Activated naive CD8-positive, alpha-beta T cell (primary cell): Measurements from ENCODE around the gene UBE2O.

ENCODE experiments used
- H3K27ac Mint-ChIP-seq: one replicate; pipeline ENCODE4 v1.8.0; 2021; ENCODE audit warnings: mixed read lengths
- H3K27me3 Mint-ChIP-seq: one replicate; pipeline ENCODE4 v1.8.0; 2021; ENCODE audit warnings: mixed read lengths
- H3K36me3 Mint-ChIP-seq: one replicate; pipeline ENCODE4 v1.8.0; 2021; ENCODE audit warnings: mixed read lengths
- H3K4me1 Mint-ChIP-seq: one replicate; pipeline ENCODE4 v1.8.0; 2021; ENCODE audit warnings: low read depth, mixed read lengths
- H3K4me3 Mint-ChIP-seq: one replicate; pipeline ENCODE4 v1.8.0; 2021; ENCODE audit warnings: mild to moderate bottlenecking, mixed read lengths
- H3K9me3 Mint-ChIP-seq: one replicate; pipeline ENCODE4 v1.8.0; 2021; ENCODE audit warnings: low read depth, mixed read lengths

UBE2O gene

DNA sequence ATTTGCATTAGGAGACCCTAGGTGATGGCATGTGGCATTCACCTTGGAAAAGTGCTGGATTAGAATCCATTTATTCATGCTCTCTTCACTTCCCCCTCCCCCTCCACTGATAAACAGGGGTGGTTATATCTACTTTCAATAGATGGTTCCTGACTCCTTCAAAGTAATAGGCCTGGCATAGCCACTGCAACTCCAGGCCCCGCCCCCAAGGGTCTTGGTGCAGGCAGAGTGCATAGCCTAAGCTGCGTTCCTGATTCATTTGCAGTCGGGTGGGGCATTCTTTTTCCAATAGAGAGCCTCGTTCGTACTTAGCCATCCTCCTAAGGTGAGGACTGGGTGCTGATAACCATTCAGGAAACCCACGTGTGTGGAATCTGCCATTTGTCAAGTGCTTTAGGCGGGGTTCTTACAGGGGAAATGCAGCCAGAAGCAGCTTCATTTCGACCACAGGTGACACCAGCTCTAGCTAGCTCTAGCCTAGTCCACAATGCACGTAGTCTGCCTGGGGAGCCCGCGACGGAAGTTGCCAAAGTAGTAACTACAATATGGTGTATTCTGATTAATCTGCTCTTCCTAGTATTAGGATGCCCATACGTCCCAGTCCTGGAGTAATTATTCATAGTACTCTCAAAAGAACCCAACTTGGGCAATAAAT lies 11.1 kb downstream of the UBE2O start:
- Mint-ChIP-seq H3K27me3 (no peaks in the 10 kb centered on the region), H3K4me3 (no peak overlapping the region), H3K27ac (peak overlapping the region; percentile 10), H3K9me3 (no peaks in the 10 kb centered on the region), H3K4me1 (peaks cover 54% of the 10 kb centered on the region), H3K36me3 (peaks cover 6% of the 10 kb centered on the region)

DNA sequence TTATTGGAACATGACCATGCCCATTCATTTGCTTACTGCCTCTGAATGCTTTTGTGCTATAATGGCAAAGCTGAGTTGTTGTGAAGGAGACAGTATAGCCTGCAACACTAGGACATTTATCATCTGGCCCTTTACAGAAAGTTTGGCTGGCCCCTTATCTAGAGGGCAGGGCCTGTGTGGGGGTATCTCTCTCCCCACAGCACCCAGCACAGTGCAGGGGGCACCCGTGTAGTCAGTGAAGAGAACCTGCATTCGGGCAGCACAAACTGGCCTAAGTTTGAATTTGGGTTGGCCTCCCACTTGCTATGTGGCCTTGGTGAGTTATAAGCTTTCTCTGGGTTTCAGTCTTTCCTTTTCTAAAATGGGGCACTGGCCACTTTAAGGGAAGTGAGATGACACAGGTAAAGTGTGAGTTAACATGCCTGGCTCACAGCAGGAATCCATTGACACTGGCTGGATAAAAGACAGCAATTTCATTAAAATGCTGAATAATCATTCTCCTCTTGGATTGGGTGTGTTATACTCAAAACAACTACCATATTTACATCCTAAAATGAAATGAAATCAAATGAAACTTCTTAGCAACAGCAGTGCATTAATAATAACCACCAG lies 12.1 kb downstream of the UBE2O start:
- H3K27ac Mint-ChIP-seq, result no peak overlapping the region
- peaks cover 6% of the 10 kb centered on the region for H3K36me3 Mint-ChIP-seq
- no peak overlapping the region for H3K4me3 Mint-ChIP-seq
- no peaks in the 10 kb centered on the region for H3K27me3 Mint-ChIP-seq
- H3K9me3 Mint-ChIP-seq, result no peaks in the 10 kb centered on the region
- peaks cover 49% of the 10 kb centered on the region for H3K4me1 Mint-ChIP-seq

DNA sequence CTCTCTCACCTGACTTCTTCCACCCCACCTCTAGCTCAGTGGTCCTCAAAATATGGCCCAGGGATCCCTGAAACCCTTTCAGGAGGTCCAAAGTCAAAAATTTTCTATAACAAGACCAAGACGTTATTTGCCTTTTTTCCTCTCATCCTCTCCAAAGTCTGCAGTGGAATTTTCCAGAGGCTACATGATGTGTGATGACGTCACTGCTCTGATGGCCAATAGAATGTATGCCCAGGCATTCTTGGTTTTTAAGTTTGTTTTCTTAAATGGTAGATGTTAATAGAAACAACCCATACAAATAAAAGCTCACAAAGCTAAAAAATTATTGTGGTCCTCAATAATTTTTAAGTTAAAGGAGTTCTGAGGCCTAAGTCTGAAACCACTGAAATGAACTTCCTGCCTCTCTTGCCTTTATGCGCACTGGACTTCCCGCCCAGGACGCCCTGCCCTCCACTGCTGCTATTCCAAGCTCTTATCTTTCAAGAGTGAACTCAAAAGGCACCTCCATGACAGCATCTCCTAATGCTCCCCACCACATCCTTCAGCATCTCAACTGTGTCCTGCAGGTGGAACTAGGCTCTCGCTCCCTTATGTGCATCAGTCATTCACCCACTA lies 13.5 kb downstream of the UBE2O start:
- Mint-ChIP-seq H3K36me3 (peaks cover 8% of the 10 kb centered on the region), H3K27me3 (no peaks in the 10 kb centered on the region), H3K4me3 (no peak overlapping the region), H3K4me1 (peaks cover 39% of the 10 kb centered on the region), H3K27ac (no peak overlapping the region), H3K9me3 (no peaks in the 10 kb centered on the region)

DNA sequence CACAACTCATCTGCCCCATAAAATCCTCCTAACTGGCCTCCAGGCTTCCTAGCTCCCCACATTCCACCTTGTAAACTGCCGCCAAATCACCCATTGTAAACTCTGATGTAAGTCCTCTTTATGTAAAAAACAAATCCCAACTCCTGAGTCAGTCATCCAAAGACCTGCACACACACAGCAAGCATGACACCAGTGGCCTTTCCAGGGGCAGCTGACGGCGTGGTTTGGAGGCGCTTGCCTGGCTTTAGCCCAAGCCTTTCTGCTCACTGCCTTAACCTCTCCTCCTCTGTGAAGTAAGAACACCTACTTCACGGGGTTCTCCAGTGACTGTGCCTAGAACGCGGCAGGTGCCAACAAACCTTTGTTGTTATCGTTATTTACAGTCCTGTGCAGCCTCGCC lies 14.0 kb downstream of the UBE2O start:
- H3K27me3 Mint-ChIP-seq, result no peaks in the 10 kb centered on the region
- H3K27ac Mint-ChIP-seq, result no peak overlapping the region
- peaks cover 10% of the 10 kb centered on the region for H3K36me3 Mint-ChIP-seq
- no peak overlapping the region for H3K4me3 Mint-ChIP-seq
- H3K9me3 Mint-ChIP-seq, result no peaks in the 10 kb centered on the region
- peaks cover 41% of the 10 kb centered on the region for H3K4me1 Mint-ChIP-seq

DNA sequence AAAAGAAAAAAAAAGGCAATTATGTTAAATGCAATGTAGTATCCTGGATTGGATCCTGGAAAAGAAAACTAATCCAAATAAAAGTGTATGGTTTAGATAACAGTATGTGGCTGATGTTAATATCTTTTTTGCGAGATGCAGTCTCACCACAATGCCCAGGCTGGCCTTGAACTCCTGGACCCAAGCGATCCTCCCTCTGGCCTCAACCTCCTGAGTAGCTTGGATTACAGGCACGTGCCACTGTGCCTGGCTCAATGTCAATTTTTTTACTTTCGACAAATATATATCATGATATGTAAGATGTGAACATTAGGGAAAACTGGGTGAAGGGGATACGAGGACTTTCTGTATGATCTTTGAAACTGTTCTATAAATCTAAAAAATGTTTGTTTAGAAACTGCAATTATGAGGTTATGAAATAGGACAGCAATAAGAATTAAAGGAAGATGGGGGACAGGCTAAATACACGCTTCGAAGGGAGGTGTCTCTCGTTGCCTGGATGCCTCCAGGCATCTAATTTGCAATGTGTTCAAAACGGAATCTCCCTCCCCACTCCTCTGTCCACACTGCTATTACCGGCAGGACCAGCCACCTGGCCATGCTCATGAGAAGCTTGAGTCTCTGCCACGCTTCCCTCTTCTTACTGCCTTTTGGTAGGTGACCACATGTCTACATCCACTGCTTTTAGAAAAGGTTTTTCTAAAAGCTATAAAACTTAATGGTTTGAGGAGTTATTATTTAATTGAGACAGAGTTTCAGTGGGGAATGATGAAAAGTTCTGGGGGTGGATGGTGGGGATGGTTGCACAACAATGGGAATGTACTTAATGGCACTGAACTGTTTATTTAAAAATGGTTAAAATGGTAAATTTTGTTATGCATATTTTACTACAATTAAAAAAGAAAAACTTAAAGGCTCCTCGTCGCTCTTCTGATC lies 15.2 kb downstream of the UBE2O start:
- Mint-ChIP-seq H3K4me3 (no peak overlapping the region), H3K4me1 (peaks cover 39% of the 10 kb centered on the region), H3K9me3 (no peaks in the 10 kb centered on the region), H3K36me3 (peaks cover 8% of the 10 kb centered on the region), H3K27ac (no peak overlapping the region), H3K27me3 (no peaks in the 10 kb centered on the region)

DNA sequence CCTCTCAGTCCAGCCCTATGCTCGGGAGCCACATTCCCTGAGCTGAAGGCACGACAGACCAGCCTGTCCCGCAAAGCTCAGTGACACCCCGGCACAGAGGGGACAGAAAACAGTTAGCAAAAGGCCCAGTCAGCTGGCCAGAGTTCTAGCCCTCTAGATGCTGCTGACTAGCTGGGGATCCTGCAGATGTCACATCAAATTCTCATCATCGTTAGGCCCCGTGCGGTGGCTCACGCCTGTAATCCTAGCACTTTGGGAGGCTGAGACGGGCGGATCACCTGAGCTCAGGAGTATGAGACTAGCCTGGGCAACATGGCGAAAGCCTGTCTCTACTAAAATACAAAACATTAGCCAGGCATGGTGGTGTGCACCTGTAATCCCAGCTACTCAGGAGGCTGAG lies 17.2 kb downstream of the UBE2O start:
- Mint-ChIP-seq H3K27ac (no peak overlapping the region), H3K4me3 (no peak overlapping the region), H3K36me3 (peaks cover 6% of the 10 kb centered on the region), H3K27me3 (no peaks in the 10 kb centered on the region), H3K9me3 (no peaks in the 10 kb centered on the region), H3K4me1 (peaks cover 31% of the 10 kb centered on the region)

DNA sequence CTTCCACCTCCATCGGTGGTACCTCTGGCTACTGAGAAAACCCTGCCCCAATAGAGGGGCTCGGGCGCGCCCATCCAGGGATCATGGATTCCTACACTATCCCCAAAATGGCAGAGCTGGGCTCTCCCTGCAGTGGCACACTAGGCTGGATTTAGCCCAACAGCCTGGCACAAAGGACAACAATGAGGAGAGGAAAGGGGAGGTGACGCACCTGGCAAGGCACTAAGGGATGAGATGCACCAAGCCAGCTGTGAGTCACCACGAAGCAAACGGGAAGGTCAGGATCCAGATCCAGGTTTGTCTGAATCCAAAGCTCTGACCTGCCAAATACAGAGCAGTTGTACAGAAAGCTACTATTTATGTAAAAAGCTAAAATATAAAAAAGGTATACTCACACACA lies 18.1 kb downstream of the UBE2O start:
- Mint-ChIP-seq H3K4me3 (no peak overlapping the region), H3K27me3 (no peaks in the 10 kb centered on the region), H3K36me3 (peaks cover 6% of the 10 kb centered on the region)

DNA sequence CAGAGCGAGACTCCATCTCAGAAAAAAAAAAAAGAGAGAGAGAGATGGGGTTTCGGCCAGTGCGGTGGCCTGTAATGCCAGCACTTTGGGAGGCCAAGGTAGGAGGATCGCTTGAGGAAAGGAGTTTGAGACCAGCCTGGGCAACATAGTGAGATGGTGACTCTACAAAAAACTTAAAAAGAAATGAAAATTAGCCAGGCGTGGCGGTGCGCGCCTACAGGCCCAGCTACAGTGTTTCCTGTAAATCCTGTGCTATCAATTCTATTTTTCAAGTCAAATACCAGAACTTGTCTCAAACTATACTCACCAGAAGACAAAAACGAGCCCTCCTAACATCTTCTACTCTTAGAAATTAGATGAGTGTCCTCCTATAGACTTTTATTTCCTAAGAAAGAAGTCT lies 19.3 kb downstream of the UBE2O start:
- H3K27me3 Mint-ChIP-seq, result no peaks in the 10 kb centered on the region

More for the DNA sequence above, 18.1 kb downstream of the UBE2O start:
- Mint-ChIP-seq H3K4me1 (peaks cover 29% of the 10 kb centered on the region), H3K9me3 (no peaks in the 10 kb centered on the region), H3K27ac (no peak overlapping the region)

DNA sequence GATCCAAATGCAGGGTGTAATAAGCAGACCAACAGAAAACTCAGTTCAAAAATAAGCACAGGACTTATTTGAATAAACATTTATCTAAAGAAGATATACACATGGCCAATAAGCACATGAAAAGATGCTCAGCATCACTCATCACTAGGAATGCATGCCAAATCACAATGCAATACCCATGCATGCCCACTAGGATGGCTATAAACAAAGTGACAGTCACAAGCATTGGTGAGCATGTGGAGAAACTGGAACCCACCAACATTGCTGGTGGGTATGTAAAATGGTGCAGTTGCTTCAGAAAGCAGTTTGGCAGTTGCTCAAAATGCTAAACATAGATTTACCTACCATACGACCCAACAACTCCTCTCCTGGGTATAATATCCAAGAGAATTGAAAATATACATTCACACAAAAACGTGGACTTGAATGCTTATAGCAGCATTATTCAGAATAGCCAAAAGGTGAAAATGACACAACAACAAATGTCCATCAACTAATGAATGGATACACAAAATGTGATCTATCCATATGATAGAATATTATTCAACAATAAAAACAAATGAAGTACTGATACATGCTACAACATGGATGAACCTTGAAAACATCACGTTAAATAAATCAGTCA lies 20.1 kb downstream of the UBE2O start:
- H3K27me3 Mint-ChIP-seq, result no peaks in the 10 kb centered on the region
- H3K36me3 Mint-ChIP-seq, result peaks cover 4% of the 10 kb centered on the region
- H3K9me3 Mint-ChIP-seq, result no peaks in the 10 kb centered on the region
- H3K4me1 Mint-ChIP-seq, result peaks cover 25% of the 10 kb centered on the region
- H3K4me3 Mint-ChIP-seq, result no peak overlapping the region
- no peak overlapping the region for H3K27ac Mint-ChIP-seq

More for the DNA sequence above, 19.3 kb downstream of the UBE2O start:
- Mint-ChIP-seq H3K9me3 (no peaks in the 10 kb centered on the region), H3K27ac (no peak overlapping the region), H3K4me1 (peaks cover 28% of the 10 kb centered on the region), H3K4me3 (no peak overlapping the region), H3K36me3 (peaks cover 6% of the 10 kb centered on the region)

DNA sequence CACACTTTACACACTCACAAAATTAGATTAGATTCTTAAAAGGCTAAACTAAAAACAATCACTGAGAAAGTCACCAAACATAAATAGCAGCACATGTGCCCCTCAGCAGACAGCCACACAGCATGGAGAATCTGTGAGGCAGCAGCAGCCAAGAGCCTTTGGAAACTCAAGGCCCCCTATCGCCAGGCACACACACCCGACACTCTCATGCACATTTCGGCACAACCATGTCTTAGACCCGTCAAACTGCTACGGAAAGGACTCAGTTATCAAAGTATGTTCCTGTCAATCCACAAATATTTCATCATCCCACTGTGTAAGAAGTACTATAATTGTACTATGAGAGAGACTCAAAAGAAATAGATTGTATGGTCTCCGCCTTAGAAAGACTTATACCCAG lies 20.9 kb downstream of the UBE2O start:
- Mint-ChIP-seq H3K4me1 (peaks cover 26% of the 10 kb centered on the region), H3K27me3 (no peaks in the 10 kb centered on the region), H3K27ac (no peak overlapping the region), H3K4me3 (no peak overlapping the region), H3K9me3 (no peaks in the 10 kb centered on the region), H3K36me3 (peaks cover 4% of the 10 kb centered on the region)

DNA sequence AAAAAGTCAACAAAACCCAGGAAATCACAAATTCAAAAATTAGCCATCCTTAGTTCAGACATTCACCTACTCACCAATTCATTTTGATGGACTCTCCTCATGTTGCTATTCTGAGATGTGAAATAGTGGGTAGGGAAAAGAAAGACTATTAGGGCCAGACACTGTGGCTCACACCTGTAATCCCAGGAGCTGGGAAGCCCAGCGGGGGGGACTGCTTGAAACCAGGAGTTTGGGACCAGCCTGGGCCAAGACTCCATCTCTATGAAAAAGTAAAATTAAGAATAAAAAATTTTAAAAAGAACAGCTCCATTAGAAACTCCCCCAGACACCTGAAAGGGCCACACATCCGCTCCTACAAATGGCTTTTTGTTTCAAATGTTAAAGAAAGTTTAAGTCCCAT lies 21.4 kb downstream of the UBE2O start:
- H3K4me3 Mint-ChIP-seq, result no peak overlapping the region
- H3K36me3 Mint-ChIP-seq, result peaks cover 4% of the 10 kb centered on the region
- peaks cover 29% of the 10 kb centered on the region for H3K4me1 Mint-ChIP-seq
- no peaks in the 10 kb centered on the region for H3K9me3 Mint-ChIP-seq
- H3K27ac Mint-ChIP-seq, result no peak overlapping the region
- H3K27me3 Mint-ChIP-seq, result no peaks in the 10 kb centered on the region

DNA sequence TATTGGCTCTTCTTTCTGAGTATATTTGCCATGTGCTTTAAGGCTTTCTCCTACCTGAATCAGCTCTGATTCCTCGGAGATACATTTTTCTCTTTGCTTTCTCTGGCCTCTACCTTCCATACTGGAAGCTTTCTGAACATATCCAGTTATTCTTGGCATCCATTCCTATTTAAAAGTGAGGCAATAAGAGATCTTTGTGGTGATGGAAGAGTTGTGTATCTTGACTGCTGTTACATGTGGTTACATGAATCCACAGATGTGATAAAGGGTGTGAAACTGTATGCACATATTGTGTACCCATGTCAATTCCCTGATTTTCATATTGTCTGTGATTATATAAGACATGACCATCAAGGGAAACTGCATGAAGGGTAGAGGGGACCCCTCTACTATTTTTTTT lies 24.4 kb downstream of the UBE2O start:
- no peak overlapping the region for H3K4me3 Mint-ChIP-seq
- H3K27me3 Mint-ChIP-seq, result no peaks in the 10 kb centered on the region
- H3K27ac Mint-ChIP-seq, result no peak overlapping the region
- H3K36me3 Mint-ChIP-seq, result no peaks in the 10 kb centered on the region
- H3K4me1 Mint-ChIP-seq, result peaks cover 24% of the 10 kb centered on the region
- H3K9me3 Mint-ChIP-seq, result no peaks in the 10 kb centered on the region

DNA sequence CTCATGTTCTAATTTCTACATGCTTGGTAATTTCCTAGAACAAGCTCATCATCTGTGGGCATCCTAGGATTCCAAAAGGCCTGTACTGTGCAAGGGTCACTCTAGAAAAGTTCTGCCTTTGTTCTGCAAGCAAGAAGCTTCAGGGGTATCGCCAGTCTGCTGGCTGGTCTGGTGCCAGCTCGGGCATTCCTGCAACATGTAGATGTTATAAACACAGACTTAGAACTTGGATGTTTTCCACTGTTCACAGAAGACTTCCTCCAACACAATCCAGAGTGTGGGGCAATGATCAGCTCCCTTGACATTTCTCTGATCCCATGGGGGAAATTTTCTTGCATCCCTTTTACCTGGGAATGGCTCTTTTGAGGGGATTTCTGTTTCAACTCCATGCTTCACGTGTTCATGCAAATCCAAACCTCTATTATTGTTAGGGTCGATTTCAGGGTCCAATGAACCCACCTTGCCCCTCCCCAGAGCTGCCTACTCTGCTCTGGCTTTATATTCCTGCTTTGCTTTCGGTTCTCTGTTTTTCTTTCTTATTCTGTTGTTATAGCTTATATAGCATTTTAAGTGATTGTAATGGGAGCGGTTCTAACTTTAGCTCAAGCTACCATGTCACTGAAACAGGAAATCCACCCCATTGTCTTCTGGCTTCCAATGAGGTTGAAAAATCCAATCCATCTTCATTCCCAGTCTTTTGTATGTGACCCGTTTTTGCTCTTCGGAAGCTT lies 25.3 kb downstream of the UBE2O start:
- Mint-ChIP-seq H3K9me3 (no peaks in the 10 kb centered on the region), H3K36me3 (peaks cover 3% of the 10 kb centered on the region), H3K4me1 (peaks cover 24% of the 10 kb centered on the region), H3K27me3 (no peaks in the 10 kb centered on the region), H3K4me3 (no peak overlapping the region), H3K27ac (no peak overlapping the region)

DNA sequence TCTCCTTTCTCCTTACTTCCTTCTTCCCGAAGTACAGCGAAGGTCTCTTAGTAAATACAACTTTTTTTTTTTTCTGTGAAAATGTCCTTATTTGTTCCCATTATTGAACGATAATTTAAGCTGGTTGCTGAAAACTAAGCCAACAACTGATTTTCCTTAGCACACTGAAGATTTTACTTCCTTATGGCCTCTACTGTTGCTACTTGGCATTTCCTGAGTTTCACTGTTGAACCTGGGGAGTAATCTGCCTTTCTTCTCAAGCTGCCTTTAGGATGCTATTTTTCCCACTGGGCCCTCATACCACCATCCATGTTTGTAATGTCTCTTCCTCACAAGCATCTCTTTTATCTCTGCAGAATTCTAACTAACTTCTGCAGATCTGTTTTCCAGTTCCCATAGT lies 26.1 kb downstream of the UBE2O start:
- Mint-ChIP-seq H3K36me3 (peaks cover 3% of the 10 kb centered on the region), H3K4me1 (peaks cover 20% of the 10 kb centered on the region), H3K4me3 (no peak overlapping the region), H3K27me3 (no peaks in the 10 kb centered on the region), H3K9me3 (no peaks in the 10 kb centered on the region), H3K27ac (peak overlapping the region; percentile 58)
